ENCODE data around the gene SMARCC1.
"Not testable (repeated sequence)": the region's sequence is repeated elsewhere in the genome, so short reads cannot be mapped to it uniquely, and the experiment has no call there.

Gene SMARCC1

GRCh38 chr3:47772047-47772446, 9.6 kb downstream of the SMARCC1 start:
- no peak for DNase-seq (ENCODE audit: low spot score)

GRCh38 chr3:47766186-47766585, 15.5 kb downstream of the SMARCC1 start:
- no peak for DNase-seq (ENCODE audit: low spot score)

- DNase-seq (ENCODE audit: low spot score), result no peak
Observed at GRCh38 chr3:47762233-47762632, 19.5 kb downstream of the SMARCC1 start.

GRCh38 chr3:47761046-47761445, 20.6 kb downstream of the SMARCC1 start:
- DNase-seq (ENCODE audit: low spot score), result no peak

GRCh38 chr3:47760207-47760606, 21.5 kb downstream of the SMARCC1 start:
- DNase-seq (ENCODE audit: low spot score), result not testable (repeated sequence)

GRCh38 chr3:47758261-47759025, 23.2 kb downstream of the SMARCC1 start:
- DNase-seq (ENCODE audit: low spot score), result no peak

- DNase-seq (ENCODE audit: low spot score), result no peak
Observed at GRCh38 chr3:47752716-47753115, 29.0 kb downstream of the SMARCC1 start.

GRCh38 chr3:47750811-47751354, 30.8 kb downstream of the SMARCC1 start:
- not testable (repeated sequence) for DNase-seq (ENCODE audit: low spot score)

GRCh38 chr3:47747558-47747957, 34.1 kb downstream of the SMARCC1 start:
- DNase-seq (ENCODE audit: low spot score), result no peak

GRCh38 chr3:47746264-47746663, 35.4 kb downstream of the SMARCC1 start:
- no peak for DNase-seq (ENCODE audit: low spot score)

- no peak for DNase-seq (ENCODE audit: low spot score)
Observed at GRCh38 chr3:47743855-47744254, 37.8 kb downstream of the SMARCC1 start.

GRCh38 chr3:47743352-47743751, 38.3 kb downstream of the SMARCC1 start:
- not testable (repeated sequence) for DNase-seq (ENCODE audit: low spot score)

GRCh38 chr3:47741925-47742324, 39.8 kb downstream of the SMARCC1 start:
- DNase-seq (ENCODE audit: low spot score), result no peak

GRCh38 chr3:47732143-47732542, 49.5 kb downstream of the SMARCC1 start:
- no peak for DNase-seq (ENCODE audit: low spot score)

GRCh38 chr3:47731061-47731460, 50.6 kb downstream of the SMARCC1 start:
- DNase-seq (ENCODE audit: low spot score), result no peak

- DNase-seq (ENCODE audit: low spot score), result no peak
Observed at GRCh38 chr3:47722859-47723258, 58.8 kb downstream of the SMARCC1 start.

GRCh38 chr3:47717448-47717847, 64.2 kb downstream of the SMARCC1 start:
- not testable (repeated sequence) for DNase-seq (ENCODE audit: low spot score)

GRCh38 chr3:47716656-47717055, 65.0 kb downstream of the SMARCC1 start:
- no peak for DNase-seq (ENCODE audit: low spot score)

GRCh38 chr3:47715928-47716327, 65.8 kb downstream of the SMARCC1 start:
- no peak for DNase-seq (ENCODE audit: low spot score)

GRCh38 chr3:47714606-47715005, 67.1 kb downstream of the SMARCC1 start:
- DNase-seq (ENCODE audit: low spot score), result no peak

- DNase-seq (ENCODE audit: low spot score), result no peak
Observed at GRCh38 chr3:47713655-47714054, 68.0 kb downstream of the SMARCC1 start.

- no peak for DNase-seq (ENCODE audit: low spot score)
Observed at GRCh38 chr3:47712398-47712797, 69.3 kb downstream of the SMARCC1 start.

GRCh38 chr3:47711596-47711995, 70.1 kb downstream of the SMARCC1 start:
- no peak for DNase-seq (ENCODE audit: low spot score)
